Keratinocyte (primary cell): ENCODE data around the gene FBXO34. TPM values are rescaled to one million over a fixed set of nuclear protein-coding genes. Genes with fewer than 3 reads are reported as not detected.

Experiments
- DNase-seq: peaks from one replicate; pipeline ENCODE4 v3.0.0-alpha.2; 2011; ENCODE audit warnings: low read depth, missing footprints, low spot score
- FAIRE-seq: peaks from 2 replicates; lab custom pipeline; 2011; peaks lifted over from hg19 to GRCh38; lab: Jason Lieb, UNC
- H2AFZ ChIP-seq: 2 replicates; pipeline ENCODE4 v1.6.0; 2012; ENCODE audit warnings: low read length, control low read depth, inconsistent platforms; ENCODE audit not compliant: control insufficient read depth
- H3K27ac ChIP-seq: 2 replicates; pipeline ENCODE4 v1.5.1; 2011; ENCODE audit warnings: low read length; ENCODE audit not compliant: control insufficient read depth, insufficient read depth
- H3K27me3 ChIP-seq: 3 replicates; pipeline ENCODE4 v1.6.0; 2011; ENCODE audit warnings: low read length; ENCODE audit not compliant: control insufficient read depth, insufficient read depth; ENCODE audit errors: extremely low read depth
- H3K36me3 ChIP-seq, 2 experiments: 2 replicates in 1 of 2; 3 replicates in 1 of 2; pipeline ENCODE4 v1.5.1; 2011; ENCODE audit warnings: low read length in 2 of 2, mild to moderate bottlenecking in 1 of 2; ENCODE audit not compliant: control insufficient read depth in 2 of 2, insufficient read depth in 2 of 2; ENCODE audit errors: extremely low read depth in 1 of 2
- H3K4me1 ChIP-seq: 3 replicates; pipeline ENCODE4 v1.5.1; 2011; ENCODE audit warnings: low read length; ENCODE audit not compliant: control insufficient read depth, insufficient read depth; ENCODE audit errors: extremely low read depth
- H3K4me2 ChIP-seq: 3 replicates; pipeline ENCODE4 v1.6.0; 2011; ENCODE audit warnings: low read depth, low read length; ENCODE audit not compliant: control insufficient read depth, insufficient read depth; ENCODE audit errors: extremely low read depth
- H3K4me3 ChIP-seq, 3 experiments: fragments of 200-600 bp in 1 of 3; sonication (generic) in 1 of 3; 2 replicates in 2 of 3; 3 replicates in 1 of 3; pipeline ENCODE4 v1.5.1; 2011 to 2016; ENCODE audit warnings: low read length in 3 of 3, mild to moderate bottlenecking in 3 of 3, control low read depth in 2 of 3, inconsistent platforms in 1 of 3, low read depth in 1 of 3, mixed read lengths in 1 of 3, mixed run types in 1 of 3, moderate library complexity in 1 of 3; ENCODE audit not compliant: control insufficient read depth in 2 of 3, insufficient read depth in 2 of 3; ENCODE audit errors: extremely low read depth in 1 of 3
- H3K79me2 ChIP-seq: 2 replicates; pipeline ENCODE4 v1.6.0; 2012; ENCODE audit warnings: low read length; ENCODE audit not compliant: control insufficient read depth, insufficient read depth
- H3K9ac ChIP-seq: 3 replicates; pipeline ENCODE4 v1.6.0; 2011; ENCODE audit warnings: low read length; ENCODE audit not compliant: control insufficient read depth, insufficient read depth; ENCODE audit errors: extremely low read depth
- H3K9me1 ChIP-seq: 3 replicates; pipeline ENCODE4 v1.6.0; 2011; ENCODE audit warnings: low read length; ENCODE audit not compliant: control insufficient read depth, insufficient read depth; ENCODE audit errors: extremely low read depth
- H3K9me3 ChIP-seq: 2 replicates; pipeline ENCODE4 v1.5.1; 2012; ENCODE audit warnings: low read depth, low read length; ENCODE audit not compliant: control insufficient read depth
- H4K20me1 ChIP-seq: 3 replicates; pipeline ENCODE4 v1.6.0; 2011; ENCODE audit warnings: low read length; ENCODE audit not compliant: control insufficient read depth, insufficient read depth; ENCODE audit errors: extremely low read depth
- CTCF ChIP-seq, 3 experiments: IDR thresholded peaks in 1 of 3; conservative IDR thresholded peaks in 1 of 3; optimal IDR thresholded peaks in 1 of 3; 2 replicates in 2 of 3; 3 replicates in 1 of 3; pipeline versions ENCODE3 to v1.5.1; 2011; ENCODE audit warnings: low read length in 3 of 3, mild to moderate bottlenecking in 3 of 3, moderate library complexity in 2 of 3, control low read depth in 1 of 3, inconsistent platforms in 1 of 3; ENCODE audit not compliant: insufficient read depth in 2 of 3; ENCODE audit errors: extremely low read depth in 1 of 3
- EZH2 ChIP-seq: IDR thresholded peaks from one replicate; pipeline ENCODE4 v1.6.1; 2012; ENCODE audit warnings: inconsistent platforms, mild to moderate bottlenecking, low read length, moderate library complexity
- dilution Hi-C: fragments of 300-500 bp; cut with MboI; formaldehyde crosslinking; loops from one replicate; pipeline ENCODE4 v1.7.0; 2020; ENCODE audit warnings: low sequenced_read_pairs; ENCODE audit not compliant: extremely low pct_ligation_motif_present
- polyA plus RNA-seq, 5 experiments: library from polyadenylated mRNA; depleted of rRNA in 3 of 5; stranded (reverse) in 3 of 5; stranded (forward) in 1 of 5; unstranded in 1 of 5; fragments of >200 nt; gene quantifications; 1 replicate in 1 of 5; 2 replicates in 3 of 5; 3 replicates in 1 of 5; pipeline versions ENCODE4 v1.2.1 to v1.2.3, GENCODE V29; 2011 to 2012; ENCODE audit warnings: missing spikeins in 2 of 5, low read depth in 1 of 5, low replicate concordance in 1 of 5
- small RNA-seq, 3 experiments: library from RNA; depleted of rRNA; stranded (forward); fragments of <200 nt; gene quantifications; one replicate each; pipeline ENCODE3, GENCODE V24; 2012; ENCODE audit warnings: low read depth in 3 of 3, low replicate concordance in 1 of 3; ENCODE audit not compliant: insufficient read length in 3 of 3

FBXO34 gene
- polyA plus RNA-seq, 1 donor (not counting 4 experiments of a cell fraction or from before 2014, with no cell fraction given): 18.0 TPM

- Histone ChIP-seq H3K9me1 (no peaks in the 10 kb centered on the region), H3K27me3 (no peaks in the 10 kb centered on the region), H2AFZ (no peak overlapping the region), H4K20me1 (no peaks in the 10 kb centered on the region), H3K27ac (no peak overlapping the region), H3K9me3 (no peaks in the 10 kb centered on the region), H3K4me1 (peaks cover 6% of the 10 kb centered on the region), H3K36me3 (no peaks in the 10 kb centered on the region), H3K9ac (no peak overlapping the region), H3K79me2 (peaks cover 19% of the 10 kb centered on the region), H3K4me3 (no peak overlapping the region), H3K4me2 (no peak overlapping the region)
- no peak for TF ChIP-seq EZH2
- no peak for TF ChIP-seq CTCF (optimal IDR thresholded peaks at IDR 0.05 in 1 of 3, IDR thresholded peaks at IDR 0.05 in 1 of 3, conservative IDR thresholded peaks at IDR 0.05 in 1 of 3; ENCODE audit: extremely low read depth in 1 of 3, insufficient read depth in 2 of 3, low read length in 3 of 3)
- DNase-seq (no peak), FAIRE-seq (no peak)
- dilution Hi-C loops: no loop called here
Observed at GRCh38 chr14:55401751-55402150, 130.5 kb downstream of the FBXO34 start.

Small RNAs within 50 kb of the gene (small RNA-seq; reads per million reads assigned to genes)
- 0 reads per million in 3 experiments for gene AL356801.1

Other genes starting within 250 kb of the FBXO34 start
- gene WDHD1, start 244.3 kb upstream of the FBXO34 start, polyA plus RNA-seq: 4.8 to 13.0 TPM (median 7.4 TPM) in 3 replicates
- gene SOCS4, start 244.2 kb upstream of the FBXO34 start, polyA plus RNA-seq: 6.9 to 14.1 TPM (median 10.7 TPM) in 3 replicates
- 48.5 to 114 TPM (median 53.0 TPM) in 3 replicates for gene MAPK1IP1L, start 219.8 kb upstream of the FBXO34 start, polyA plus RNA-seq
- 134 to 202 TPM (median 193 TPM) in 3 replicates for gene LGALS3, start 142.2 kb upstream of the FBXO34 start, polyA plus RNA-seq
- 1.3 to 15.3 TPM (median 9.1 TPM) in 3 replicates for gene DLGAP5, start 79.8 kb upstream of the FBXO34 start, polyA plus RNA-seq
- gene ATG14, start 140.4 kb downstream of the FBXO34 start, polyA plus RNA-seq: 4.4 to 7.0 TPM (median 6.4 TPM) in 3 replicates
- gene TBPL2, start 169.2 kb downstream of the FBXO34 start, polyA plus RNA-seq: not detected in 3 replicates